CD4-positive, alpha-beta T cell treated with Interferon gamma for 1 hour (primary cell): ENCODE measurements around the gene LSAMP.
"Not testable (repeated sequence)": the region's sequence is repeated elsewhere in the genome, so short reads cannot be mapped to it uniquely, and the experiment has no call there.

Source experiments
- DNase-seq: peaks from one replicate; pipeline ENCODE4 v3.0.0-alpha.2; 2020

LSAMP gene

DNA sequence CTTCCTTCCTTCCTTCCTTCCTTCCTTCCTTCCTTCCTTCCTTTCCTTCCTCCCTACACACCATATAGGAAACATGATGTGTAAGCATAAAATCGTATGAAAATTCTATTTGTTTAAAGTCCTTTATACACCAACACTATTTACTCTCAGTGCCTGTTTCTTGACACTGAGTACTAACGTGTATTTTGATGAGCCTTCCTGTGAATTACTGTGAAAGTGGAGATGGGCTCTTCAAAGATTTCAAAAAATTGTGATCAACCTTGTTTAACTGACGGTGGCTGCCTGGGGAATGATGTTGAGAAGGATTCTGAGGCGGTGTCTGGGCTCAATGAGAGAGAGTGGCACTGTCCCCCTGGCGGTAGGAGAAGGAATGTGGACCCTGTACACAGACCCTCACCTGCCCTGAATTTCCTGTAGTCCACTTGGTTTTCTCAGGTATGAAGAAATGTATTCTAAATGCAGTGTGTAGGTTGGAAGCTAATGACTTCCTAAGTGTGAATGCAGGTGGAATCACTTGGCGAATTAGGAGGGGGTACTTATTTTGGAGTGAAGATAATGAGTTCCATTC, 584.0 kb downstream of the LSAMP start:
- DNase-seq, result no peak

DNA sequence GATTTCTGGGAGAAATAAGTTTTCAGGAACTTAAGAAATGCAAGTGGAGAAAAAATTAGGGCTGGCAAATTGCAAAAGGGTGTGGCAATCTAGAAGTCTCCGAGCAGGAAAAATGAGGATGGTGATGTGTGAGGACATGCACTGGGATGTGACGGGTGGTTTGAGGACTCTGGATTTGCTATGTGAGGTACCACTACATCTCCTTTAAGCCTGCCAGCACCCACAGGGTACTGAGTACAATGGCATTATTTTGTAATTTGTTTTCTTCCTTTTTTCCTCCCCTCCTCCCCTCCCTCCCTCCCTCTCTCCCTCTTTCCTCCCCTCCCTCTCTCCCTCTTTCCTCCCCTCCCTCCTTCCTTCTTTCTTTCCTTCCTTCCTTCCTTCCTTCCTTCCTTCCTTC, 584.5 kb downstream of the LSAMP start:
- DNase-seq, result no peak

DNA sequence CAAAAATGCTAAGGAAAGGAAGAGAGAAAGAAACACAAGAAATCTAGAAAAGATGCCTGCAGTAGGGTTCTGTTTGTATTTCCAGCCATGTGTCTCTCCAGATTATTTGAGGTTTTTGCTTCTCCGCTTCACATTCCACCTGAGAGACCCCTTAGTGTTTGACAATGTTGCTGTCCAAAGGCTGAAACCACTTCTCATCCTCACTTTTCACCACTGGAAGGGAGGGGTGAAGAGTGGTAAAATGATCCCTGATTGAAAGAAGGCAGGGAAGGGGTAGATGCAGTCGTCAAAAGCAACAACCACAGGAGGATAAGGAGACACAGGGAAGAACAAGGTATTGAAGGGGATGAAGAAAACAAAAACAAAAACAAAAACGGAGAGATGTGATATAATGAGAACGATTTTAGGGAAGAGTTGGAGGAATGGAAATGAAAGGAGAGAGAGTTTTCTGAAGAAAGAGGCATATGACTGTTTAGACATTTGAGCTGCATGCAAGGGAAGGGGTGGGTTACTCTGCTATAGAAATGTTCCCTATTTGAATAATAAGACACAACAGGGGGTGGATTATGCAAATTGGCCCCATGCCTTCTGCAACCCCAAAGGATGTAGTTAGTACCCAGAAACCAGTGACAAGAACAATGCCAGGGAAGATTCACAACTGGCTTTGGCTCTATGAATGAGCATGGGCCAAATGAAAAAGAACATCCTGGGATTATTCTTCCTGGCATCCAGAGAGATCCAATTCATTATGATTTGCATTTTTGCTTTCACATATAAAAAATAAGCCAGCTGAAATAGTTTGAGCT, 586.1 kb downstream of the LSAMP start:
- DNase-seq, result no peak

DNA sequence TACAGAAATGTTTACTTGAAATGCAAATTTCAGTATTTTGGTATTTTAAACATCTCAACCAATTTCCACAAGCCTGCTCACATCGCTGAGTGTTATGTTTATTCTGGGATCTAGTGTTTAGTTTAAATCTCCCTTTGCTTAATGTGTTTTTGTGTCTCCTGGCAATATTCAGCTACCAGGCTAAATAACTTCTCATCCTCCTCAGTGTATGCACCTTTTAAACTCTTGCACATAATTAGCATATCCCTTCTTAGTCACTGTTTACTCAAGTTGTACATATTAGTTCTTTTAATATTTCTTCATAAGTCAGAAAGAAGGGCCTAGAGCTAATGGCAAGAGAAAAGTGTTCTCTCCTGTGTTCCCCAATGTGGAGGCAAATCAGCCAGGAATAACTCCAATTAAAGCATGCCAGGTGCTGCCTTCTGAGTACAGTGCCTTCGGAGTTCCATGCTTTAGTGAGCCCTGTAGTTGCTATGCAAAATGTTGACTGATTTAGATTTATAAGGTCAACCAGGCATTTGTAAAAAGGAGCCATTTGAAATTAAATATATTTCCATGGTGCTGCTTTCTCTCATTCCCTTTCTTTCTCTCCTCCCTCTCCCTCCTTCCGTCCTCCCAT, 587.7 kb downstream of the LSAMP start:
- no peak for DNase-seq

DNA sequence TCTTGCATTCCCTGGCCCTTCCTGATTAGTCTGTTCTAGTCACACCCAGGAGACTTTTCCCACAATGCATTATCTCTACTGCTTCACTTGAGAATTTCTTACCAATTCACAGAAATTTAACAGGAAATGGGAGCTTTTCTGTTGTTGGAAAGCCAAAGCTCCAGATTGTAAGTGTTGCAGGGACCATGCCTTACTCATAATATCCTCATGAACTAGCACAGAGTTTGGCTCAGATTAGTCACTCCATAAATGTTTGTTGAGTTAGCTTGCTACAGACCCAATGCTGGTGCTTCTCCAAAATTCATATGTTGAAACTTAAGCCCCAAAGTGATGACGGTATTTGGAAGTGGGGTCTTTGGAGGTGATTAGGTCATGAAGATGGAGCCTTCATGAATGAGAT, 589.4 kb downstream of the LSAMP start:
- no peak for DNase-seq

DNA sequence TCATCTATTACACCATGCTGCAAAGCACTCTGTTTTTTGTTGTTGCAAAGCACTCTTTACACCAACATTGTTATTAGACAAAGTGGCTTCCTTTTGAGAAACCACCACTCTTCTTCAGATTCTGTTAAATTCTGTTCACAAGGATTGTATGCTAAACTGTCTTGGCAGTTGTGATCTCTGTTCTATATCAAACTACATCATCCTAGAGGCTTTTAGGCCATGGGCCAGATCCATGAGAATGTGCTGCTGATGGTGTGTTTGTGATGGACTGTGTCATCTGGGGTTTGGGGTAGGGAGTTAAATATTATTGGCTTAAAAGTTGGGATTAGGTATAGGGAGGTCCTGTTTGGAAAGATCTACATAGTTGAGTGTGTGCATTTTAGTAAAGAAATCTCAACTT, 592.2 kb downstream of the LSAMP start:
- no peak for DNase-seq

DNA sequence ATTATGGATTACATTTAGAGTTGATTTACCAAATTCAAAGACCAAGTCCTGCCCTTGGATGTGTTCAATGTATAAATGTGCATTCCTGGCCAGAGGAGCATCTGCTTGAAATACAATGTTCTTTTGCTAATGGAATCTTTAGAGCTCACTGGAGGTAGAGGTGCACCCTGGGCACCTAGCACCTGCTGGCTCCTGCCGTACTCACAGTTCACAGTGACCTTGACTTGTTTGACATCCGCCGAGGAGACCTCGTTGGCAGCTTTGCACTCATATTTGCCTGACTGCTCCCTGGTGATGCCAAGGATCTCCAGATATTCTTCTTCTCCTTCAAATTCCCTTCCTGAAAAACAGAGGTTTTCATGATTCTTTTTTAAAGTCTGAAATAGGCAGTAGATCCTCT, 593.0 kb downstream of the LSAMP start:
- DNase-seq, result no peak

DNA sequence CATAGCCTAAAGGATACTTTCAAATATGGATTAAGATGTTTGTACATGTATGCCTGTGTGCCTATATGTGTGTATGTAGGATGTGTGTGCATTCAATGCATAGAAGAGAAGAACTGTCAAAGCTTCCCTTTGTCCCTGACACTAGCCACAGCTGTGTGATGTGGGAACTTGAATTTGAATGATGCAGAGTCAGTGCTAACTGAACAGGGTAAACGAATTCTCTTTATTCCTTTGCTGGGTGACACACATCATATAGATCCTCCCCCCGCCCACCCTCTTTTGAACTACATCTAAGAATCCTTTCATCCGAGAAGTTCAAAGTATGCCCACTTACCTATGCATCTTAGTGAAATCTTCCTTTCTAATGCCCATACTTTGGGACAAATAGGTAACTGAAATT, 593.7 kb downstream of the LSAMP start:
- DNase-seq, result no peak

DNA sequence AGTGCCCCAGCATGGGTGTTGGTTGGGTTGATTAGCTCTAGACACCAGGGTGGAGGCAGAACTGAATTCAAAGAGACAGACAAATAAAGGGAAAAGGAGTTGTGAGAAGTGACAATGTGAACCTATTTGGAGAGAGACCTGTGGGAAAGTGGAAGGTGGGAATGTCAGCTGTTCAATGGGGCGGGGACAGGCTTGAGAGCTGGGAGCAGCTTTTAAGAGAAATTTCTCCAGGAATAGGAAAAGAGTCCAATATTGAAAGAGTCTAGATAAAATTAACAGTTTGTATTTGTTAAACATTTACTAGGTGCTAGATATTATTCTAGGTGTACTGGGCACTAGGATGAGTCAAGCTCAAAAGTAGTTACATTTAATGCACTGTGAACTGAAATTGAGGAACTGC, 596.6 kb downstream of the LSAMP start:
- no peak for DNase-seq

DNA sequence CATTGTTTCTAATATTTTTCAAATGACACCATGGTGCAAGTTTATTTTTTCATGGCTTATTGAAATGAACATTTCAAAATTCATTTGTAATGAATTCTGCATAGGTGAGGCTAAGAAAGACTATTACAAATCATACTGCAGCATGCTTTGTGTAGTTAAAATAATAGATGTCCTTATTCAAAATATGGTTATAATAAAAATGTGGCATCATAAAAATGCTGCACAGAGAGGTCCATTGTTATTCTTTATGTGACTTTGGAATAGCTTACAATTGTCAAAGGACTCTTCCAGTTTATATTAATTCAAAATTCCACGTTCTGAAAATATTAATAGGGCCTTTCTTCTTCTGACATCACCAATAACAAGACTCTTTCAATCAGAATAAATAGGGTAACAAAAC, 599.3 kb downstream of the LSAMP start:
- DNase-seq, result no peak

DNA sequence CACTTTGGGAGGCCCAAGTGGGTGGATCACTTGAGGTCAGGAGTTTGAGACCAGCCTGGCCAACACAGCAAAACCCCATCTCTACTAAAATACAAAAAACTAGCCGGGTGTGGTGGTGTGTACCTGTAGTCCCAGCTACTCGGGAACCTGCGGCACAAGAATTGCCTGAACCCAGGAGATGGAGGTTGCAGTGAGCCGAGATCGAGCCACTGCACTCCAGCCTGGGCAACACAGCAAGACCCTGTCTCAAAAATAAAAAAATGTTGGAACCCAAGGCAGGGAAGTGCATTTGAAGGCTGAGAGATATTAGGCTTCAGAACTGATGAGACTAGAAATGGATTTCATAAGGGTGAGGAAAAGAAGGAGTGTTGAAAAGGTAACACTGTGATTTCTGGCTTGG, 600.6 kb downstream of the LSAMP start:
- DNase-seq, result not testable (repeated sequence)

DNA sequence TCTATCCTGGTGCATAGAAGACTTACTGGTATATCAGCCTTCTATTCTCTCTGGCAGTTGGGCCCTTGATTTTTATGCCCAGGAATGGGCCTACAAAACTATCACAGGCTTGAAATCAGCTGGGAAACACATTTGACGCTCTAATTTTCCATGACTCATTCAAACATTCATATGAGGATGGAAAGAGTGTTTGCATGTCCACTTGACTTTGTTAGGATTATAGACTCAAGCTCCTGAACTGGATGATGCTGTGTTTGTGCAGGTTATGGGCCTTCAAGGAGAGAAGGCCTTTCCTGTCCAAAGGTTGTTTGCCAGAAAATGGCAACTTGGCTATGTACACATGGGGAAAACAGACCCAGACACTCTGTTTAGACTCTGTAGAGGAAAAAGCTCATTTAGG, 602.1 kb downstream of the LSAMP start:
- DNase-seq, result no peak

DNA sequence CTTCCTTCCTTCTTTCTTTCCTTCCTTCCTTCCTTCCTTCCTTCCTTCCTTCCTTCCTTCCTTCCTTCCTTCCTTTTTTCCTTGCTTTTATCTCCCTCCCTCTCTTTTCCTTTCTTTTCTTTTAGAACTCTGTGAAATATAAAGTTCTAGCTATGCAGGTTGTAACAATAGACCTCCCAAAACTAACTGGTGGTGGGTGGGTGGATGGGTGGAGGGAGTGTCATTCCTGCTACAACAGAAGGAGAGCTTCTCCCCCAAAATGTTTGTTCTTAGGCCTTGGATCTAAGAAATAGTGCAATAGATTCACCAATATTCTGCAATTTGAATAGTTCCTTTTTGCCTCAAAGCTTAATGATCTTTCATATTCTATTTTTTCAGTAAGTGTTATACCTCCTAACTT, 606.0 kb downstream of the LSAMP start:
- DNase-seq, result no peak

DNA sequence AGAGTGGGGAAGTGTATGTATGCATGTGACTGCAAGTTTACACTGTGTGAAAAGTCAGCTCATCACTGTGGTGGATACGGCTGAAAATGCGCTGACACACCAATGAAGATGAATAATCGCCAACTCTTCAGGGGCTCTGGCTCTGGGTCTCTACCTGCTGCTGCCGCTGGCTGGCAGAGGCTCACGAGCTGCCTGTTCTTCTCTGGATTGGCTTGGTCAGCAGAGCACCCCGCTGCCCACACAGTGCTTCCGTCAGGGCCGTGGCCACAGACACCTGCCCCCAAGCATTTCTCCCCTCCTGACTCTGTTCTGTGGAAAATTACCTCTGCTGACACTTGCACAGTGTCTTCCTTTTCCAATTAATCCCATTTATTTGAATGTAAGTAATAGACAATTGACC, 606.5 kb downstream of the LSAMP start:
- no peak for DNase-seq

DNA sequence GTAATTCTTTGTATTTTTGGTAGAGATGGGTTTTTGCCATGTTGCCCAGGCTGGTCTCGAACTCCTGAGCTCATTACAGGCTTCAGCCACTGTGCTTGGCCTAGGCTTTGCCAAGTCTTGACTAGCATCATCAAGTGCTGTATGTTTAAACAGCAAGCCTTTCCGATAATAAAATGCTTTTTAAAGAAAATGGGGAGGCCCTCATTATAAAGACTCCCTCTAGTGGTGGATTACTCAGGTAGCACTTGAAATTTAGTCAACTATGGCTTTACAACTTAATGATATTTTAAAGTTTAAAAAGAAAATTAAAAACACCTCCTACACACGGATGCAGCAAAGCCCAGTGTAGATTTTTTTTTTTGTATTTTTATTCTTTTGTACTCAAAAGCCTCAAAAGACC, 608.3 kb downstream of the LSAMP start:
- DNase-seq, result no peak

DNA sequence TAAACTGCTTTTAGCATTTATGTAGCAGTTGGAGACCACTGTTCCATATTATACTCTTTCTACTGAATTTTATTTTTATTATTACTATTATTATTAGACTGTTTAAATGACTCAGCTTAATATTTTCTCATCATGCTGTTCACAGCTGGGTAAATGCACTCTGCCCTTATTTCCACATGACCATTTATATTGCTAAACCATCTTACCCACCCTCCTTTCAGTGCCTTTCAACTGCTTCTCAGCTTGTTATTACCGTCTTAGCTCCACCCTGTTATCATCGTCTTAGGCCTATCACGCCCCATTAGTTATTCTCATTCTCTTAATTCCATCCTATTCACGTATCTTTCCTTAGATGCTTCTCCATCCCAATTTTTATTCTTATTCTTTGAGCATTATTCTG, 609.3 kb downstream of the LSAMP start:
- DNase-seq, result no peak

DNA sequence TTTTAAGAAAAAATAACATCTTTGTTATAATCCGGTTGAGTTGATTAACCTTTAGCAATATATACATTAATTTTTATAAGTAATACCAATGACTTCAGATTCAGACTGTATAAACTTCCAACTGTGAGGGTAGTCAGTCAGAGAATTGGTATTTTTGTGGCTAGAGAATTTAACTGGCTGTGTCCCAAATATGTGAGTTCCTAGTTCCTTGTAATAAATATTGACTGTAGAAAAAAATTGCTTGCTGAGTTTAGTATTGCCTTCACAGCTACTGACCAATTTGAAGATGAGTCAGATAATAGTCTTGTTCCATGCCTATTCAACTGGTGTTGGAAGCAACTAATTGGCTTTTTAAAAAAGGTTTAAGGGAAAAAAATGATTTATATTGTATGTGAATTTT, 611.2 kb downstream of the LSAMP start:
- no peak for DNase-seq

DNA sequence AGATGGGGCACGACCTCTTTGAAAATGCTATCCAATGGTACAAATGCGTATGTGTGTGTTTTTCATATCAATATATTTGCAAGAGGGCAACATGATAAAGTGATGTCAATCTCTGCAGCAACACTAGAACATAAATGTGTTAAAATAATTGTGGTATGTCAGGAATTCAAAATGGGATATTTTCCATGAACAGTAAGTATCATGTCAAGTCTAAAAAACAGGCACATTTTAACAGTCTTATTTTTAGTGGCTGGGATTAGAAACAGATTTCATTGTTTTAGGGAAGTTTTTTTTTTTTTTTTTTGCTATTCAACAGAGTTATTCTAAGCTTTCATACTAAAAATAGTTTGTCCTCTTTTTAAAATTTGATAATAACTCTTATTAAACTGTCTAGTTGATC, 612.2 kb downstream of the LSAMP start:
- no peak for DNase-seq

DNA sequence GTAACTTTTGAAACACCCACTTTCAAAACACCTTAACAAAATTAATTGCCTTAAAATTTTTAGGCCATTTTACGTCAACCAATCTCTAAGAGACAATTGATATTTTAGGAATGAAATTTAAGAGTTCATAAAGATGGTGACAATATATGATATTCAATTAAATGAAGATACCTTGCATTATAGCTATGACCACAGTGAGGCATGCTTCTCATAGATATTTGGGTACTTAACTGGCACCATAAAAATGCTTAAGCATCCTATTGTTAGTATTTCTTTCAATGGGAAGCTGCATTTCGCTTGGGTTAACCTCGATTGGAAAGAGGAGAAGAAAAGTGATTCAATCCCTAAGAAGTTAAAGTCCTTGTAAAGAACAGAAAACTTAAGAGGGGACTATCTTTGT, 613.0 kb downstream of the LSAMP start:
- no peak for DNase-seq

DNA sequence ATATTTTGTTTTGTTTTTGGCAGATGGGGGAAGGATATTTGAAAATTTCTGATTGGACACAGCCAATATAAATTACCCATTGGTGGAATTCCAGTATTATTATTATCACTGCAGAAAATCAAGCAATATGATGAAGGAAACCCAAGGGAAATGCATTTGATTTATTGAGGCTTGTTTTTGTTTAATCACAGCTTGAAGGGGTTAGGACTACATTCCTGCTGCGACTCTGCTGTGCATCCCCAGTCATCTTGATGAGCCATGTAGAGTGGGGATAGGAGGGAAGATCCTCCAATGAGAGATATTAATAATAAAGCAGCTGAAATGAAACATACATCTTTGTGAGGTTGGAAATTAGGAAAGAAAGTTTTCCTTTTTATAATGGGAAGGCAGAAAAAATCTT, 613.4 kb downstream of the LSAMP start:
- DNase-seq, result no peak

DNA sequence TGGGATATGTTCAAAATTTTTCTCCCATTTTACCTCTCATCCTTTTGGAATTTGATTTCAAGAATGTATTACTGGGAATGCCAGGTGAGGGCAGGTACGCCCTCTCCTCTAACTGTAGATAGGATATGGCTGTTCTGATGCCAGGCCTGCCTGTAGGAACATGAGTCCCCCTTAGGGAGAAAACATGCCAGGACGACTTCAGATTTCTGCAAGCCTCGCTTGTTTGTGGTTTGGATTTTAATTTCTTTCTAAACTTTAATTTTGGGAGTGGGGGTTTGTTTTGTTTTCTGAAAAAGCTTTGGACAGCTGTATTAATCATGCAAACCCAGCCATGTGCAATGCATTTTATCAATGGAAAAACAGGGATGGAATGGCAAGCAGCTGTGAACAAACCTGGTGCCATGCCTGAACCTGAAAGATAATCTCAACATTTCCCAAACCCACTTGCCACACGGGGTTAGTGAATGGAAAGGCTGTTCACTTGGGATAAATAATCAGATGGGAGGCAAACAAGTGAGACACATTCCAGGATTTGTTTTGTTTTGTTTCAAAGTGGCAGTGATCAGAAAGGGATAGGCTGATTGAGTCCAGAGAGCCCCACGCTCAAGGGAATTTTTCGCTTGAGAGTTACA, 614.4 kb downstream of the LSAMP start:
- no peak for DNase-seq

DNA sequence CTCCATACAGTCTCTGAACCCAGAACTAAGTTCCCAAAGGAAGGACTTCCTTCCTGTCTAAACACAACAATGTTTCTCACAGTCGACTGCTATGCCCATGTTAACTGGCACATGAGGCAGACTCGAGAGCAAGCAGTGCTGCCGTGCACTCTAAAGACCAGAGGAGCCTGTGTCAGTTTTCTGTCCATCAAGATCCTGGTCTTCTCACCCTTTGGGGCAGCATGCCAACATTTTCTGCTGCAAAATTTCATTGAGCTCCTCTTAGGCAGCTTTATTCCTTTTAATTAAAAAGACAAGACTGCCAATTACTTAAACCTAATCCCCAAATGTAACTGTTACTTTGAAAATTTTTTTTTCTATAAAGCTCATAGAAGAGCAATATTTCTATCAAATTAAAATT, 616.9 kb downstream of the LSAMP start:
- DNase-seq, result no peak

DNA sequence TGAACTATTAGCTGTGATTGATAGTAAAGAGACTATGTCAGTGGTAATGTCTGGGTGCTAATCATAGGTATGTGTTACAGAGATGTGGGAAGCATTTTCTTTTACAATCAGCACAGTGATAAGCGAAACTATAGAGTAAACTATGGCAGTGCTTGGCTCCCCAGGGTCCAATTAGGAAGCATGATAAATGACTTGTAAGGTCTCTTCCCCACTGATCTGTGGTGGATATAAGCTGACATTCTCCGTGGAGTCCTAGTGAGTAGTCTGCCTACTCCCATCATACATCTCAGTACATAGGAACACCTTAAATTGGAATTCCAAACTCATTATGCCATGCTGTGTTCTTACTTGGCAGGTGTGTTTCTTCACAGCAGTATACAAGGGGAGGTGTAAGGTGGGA, 617.8 kb downstream of the LSAMP start:
- DNase-seq, result no peak

DNA sequence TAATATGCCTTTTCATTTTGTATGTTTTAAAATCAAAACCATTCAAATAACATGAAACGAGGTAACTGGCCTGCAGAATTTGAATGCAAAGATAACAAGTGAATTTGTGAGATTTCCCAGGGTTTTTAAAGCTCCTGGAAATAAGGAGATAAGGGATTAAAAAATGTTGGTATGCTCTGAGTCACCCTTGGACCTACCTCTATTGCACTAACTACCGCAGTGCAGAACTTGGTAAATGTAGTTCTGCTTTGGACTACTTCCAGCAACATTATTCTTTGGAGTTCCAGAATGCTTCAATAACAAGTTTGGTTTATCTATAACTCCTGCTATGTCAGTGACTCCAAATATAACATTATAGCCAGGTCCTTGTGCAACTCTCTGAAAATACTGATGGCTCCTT, 620.2 kb downstream of the LSAMP start:
- DNase-seq, result no peak
